B cell (primary cell): ENCODE results near the gene GNB3.

Source experiments
- EZH2 ChIP-seq: IDR thresholded peaks from 2 replicates; pipeline ENCODE4 v1.6.1; 2012; ENCODE audit warnings: borderline replicate concordance, low read depth, mild to moderate bottlenecking, moderate library complexity, low read length; ENCODE audit not compliant: insufficient read depth, poor library complexity, severe bottlenecking
- TF ChIP-seq, protein P1 (sequence below): fragments of 200-600 bp; IDR thresholded peaks from one replicate; pipeline ENCODE4 v1.8.0; 2022; ENCODE audit warnings: antibody characterized with exemption, mild to moderate bottlenecking

DNA sequence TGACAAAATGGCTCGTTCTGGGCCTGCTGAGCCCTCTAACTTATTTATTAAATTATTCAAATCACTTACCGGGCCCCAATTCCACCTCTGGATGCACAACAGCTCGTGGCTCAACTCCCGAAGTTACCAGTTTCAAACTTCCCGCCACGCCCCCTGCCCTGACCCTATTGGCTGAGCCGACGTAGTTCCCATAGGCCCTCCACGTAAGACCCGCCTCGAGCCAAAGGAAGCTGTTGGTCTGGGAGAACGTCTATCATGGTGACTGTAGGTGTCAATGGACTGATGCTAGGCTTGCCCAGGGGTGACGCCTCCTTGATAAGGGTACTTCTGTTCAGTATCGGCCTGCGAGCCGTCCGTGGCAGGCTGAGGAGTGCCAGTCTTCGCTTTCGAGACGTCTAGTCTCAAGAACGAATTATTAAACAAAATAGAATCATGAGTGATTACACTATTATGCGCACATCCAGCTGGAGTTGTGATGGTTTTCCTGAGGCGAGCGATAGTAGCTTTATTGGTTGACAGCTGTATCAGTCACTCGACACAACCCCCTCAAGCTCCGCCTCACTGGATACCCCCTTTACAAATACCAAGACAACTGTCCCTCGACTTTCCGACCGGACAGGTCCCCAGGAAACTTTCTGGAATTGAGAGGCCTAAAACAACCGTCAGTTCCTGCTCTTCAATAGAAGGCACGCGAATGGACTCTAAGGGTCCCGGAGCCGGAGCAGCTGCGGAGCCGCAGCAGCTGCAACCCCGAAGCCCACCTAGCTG, 10.6 kb downstream of the GNB3 start, which contains the start of gene CDCA3:
- TF ChIP-seq, protein P1, sequence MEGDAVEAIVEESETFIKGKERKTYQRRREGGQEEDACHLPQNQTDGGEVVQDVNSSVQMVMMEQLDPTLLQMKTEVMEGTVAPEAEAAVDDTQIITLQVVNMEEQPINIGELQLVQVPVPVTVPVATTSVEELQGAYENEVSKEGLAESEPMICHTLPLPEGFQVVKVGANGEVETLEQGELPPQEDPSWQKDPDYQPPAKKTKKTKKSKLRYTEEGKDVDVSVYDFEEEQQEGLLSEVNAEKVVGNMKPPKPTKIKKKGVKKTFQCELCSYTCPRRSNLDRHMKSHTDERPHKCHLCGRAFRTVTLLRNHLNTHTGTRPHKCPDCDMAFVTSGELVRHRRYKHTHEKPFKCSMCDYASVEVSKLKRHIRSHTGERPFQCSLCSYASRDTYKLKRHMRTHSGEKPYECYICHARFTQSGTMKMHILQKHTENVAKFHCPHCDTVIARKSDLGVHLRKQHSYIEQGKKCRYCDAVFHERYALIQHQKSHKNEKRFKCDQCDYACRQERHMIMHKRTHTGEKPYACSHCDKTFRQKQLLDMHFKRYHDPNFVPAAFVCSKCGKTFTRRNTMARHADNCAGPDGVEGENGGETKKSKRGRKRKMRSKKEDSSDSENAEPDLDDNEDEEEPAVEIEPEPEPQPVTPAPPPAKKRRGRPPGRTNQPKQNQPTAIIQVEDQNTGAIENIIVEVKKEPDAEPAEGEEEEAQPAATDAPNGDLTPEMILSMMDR, result no peak
- TF ChIP-seq EZH2, result no peak
